IPS DF 4.7 (cell line): ENCODE data around the gene HSPBP1.

Source experiments
- DNase-seq: peaks from one replicate; pipeline ENCODE4 v3.0.0-alpha.2; 2013; ENCODE audit warnings: low spot score; ENCODE audit errors: extremely low read depth

HSPBP1 gene

GRCh38 chr19:55275851-55276719, 3.8 kb downstream of the HSPBP1 start:
- no peak for DNase-seq

- DNase-seq, result no peak
These were observed 5.8 kb downstream of the HSPBP1 start for GRCh38 chr19:55273978-55274707.

- no peak for DNase-seq
These were observed 7.8 kb downstream of the HSPBP1 start for GRCh38 chr19:55272142-55272541.

GRCh38 chr19:55270172-55270942, 9.6 kb downstream of the HSPBP1 start:
- no peak for DNase-seq

- no peak for DNase-seq
These were observed 10.6 kb downstream of the HSPBP1 start for GRCh38 chr19:55269299-55269698.

- DNase-seq, result no peak
These were observed 13.1 kb downstream of the HSPBP1 start for GRCh38 chr19:55266840-55267239.

- DNase-seq, result no peak
These were observed 13.5 kb downstream of the HSPBP1 start for GRCh38 chr19:55266404-55266803.

GRCh38 chr19:55265723-55266386, 14.1 kb downstream of the HSPBP1 start:
- DNase-seq, result no peak

GRCh38 chr19:55265173-55265572, 14.7 kb downstream of the HSPBP1 start:
- DNase-seq, result no peak

- DNase-seq, result no peak
These were observed 15.4 kb downstream of the HSPBP1 start for GRCh38 chr19:55264531-55264930.

- DNase-seq, result no peak
These were observed 17.6 kb downstream of the HSPBP1 start for GRCh38 chr19:55262359-55262758.

GRCh38 chr19:55261671-55262126, 18.2 kb downstream of the HSPBP1 start:
- no peak for DNase-seq

GRCh38 chr19:55259540-55260210, 20.2 kb downstream of the HSPBP1 start:
- DNase-seq, result no peak

GRCh38 chr19:55258828-55259539, 20.9 kb downstream of the HSPBP1 start, which contains the start of gene PPP6R1:
Gene PPP6R1 (minus strand): TSS chr19:55259017. CDS start chr19:55247103, 11,914 bp downstream.
- DNase-seq, result peak; percentile 84

- no peak for DNase-seq
These were observed 21.5 kb downstream of the HSPBP1 start for GRCh38 chr19:55258476-55258827.

- DNase-seq, result no peak
These were observed 22.2 kb downstream of the HSPBP1 start for GRCh38 chr19:55257461-55258420.

- DNase-seq, result no peak
These were observed 23.1 kb downstream of the HSPBP1 start for GRCh38 chr19:55256562-55257460.
